ENCODE results near the gene ARID2.

Gene ARID2

DNA sequence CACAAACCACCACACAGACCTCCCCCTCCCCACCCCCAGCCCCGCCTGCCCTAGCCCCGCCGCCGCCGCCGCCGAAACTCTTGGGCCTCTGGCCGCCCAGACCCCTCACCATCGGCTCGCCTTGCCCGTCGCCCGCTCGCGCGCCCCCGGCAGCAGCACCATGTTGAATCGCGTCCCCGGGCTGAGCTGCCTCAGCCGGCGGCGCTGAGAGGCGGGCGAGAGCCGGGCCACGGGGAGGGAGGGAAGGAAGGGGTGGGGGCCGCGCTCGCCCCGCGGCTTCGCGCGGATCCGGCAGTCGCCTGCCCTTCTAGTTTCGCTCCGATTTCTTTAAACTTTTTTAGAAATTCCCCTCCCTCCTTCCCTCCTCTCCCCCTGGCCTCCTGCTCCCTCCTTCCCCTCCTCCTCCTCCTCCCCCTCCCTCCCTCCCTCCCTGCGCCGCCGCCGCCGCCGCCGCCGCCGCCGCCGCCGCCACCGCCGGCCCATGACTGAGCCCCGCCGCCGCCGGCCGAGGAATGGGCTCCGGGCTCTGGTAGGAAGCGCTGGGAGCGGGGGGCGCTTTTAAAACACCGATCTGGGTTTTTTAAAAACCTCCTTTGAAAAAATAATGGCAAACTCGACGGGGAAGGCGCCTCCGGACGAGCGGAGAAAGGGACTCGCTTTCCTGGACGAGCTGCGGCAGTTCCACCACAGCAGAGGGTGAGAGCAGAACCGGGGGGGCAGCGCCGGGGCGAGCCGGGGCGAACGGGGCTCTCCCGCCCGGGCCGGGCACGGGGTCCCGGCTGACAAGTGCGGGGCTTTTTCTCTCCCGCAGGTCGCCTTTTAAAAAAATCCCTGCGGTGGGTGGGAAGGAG is at the start of gene ARID2:
ARID2 (plus strand) TSS at position 474 of the 851 bp plus-strand sequence; CDS start at position 605, 131 bp downstream.
- peak; percentile 43 to 52 (median 47) for DNase-seq (ENCODE audit: low read depth in 2 of 3, low spot score in 2 of 3)

GRCh38 chr12:45680362-45680761 is 49.1 kb upstream of the ARID2 start:
- DNase-seq (ENCODE audit: low read depth in 2 of 3, low spot score in 2 of 3), result no peak

- no peak for DNase-seq (ENCODE audit: low read depth in 2 of 3, low spot score in 2 of 3)
These were observed 48.0 kb upstream of the ARID2 start for GRCh38 chr12:45681465-45681864.

- DNase-seq (ENCODE audit: low read depth in 2 of 3, low spot score in 2 of 3), result no peak
These were observed 43.8 kb upstream of the ARID2 start for GRCh38 chr12:45685680-45686079.

DNA sequence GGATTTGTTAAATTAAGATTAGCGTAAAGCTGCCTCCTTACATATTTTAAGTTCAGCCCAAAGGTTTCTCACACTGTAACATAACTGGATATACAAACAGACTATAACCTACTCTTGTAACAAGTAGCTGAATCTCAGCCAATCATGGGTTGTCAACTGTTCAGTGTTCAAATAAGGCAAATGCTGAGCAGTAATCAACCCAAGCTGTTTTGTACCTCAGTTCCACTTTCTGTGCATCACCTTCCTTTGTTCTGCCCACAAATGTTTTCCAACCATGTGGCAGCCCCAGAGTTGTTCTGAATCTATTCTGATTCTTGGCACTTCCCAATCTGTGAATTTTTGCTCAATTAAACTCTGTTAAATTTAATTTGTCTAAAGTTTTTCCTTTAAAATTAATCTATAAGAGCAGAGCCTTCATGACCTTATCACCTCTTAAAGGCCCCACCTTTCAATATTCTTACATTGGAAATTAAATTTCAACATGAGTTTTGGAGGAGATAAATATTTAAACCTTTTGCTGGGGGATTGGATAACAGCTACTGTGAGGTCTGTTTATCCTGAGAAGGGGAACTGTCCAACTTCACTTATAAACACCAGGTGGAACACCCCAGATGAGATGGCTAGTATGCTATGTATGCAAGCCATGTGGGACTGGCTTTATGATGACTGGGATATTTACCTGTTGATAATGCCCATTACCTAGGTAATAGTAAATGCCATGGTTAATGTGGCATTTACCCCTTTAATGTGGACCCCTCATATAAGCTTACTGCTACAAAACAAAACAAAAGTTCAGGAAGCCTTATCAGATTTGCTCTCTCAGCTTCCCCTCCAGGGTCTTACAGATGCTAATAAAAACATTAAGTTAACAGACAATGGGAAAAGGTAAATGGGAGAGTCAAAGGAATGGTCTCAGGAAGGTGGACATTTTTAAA is 42.2 kb upstream of the ARID2 start:
- DNase-seq (ENCODE audit: low read depth in 2 of 3, low spot score in 2 of 3), result no peak

- no peak for DNase-seq (ENCODE audit: low read depth in 2 of 3, low spot score in 2 of 3)
These were observed 41.3 kb upstream of the ARID2 start for GRCh38 chr12:45688183-45688582.

DNA sequence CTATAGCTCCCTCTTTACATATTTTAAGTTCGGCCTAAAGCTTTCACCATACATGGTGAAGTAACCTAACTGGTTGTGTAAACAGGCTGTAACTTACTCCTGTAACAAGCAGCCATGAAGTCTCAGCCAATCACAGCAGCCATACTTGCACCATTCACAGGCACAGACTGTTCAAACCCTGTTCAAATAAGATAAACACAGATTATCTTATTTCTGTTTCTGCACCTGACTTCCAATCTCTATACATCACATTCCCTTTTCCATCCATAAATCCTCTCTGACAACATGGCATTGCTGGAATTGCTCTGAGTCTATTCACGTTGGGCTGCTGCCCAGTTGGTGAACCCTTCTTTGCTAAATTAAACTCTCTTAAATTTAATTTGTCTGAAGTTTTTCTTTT is 34.5 kb upstream of the ARID2 start:
- DNase-seq (ENCODE audit: low read depth in 2 of 3, low spot score in 2 of 3), result no peak

DNA sequence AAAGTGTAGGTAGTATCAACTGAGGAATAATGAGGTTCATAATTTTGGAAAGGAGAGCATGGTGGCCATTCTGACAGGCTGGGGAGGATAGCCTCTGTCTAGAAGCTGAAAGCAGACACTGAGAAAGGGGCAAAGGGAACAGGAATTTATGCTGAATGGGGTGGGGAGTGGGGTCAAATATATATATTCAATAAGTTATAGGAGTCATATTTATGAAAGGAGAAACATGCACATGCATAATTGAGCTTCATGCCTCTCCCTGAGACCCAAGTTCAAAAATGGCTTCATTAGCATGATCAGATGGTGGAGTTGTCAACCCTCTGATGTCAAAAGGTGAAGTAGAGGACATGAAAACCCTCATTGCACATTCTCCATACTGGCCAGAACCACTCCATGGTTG is 33.9 kb upstream of the ARID2 start:
- no peak for DNase-seq (ENCODE audit: low read depth in 2 of 3, low spot score in 2 of 3)

DNA sequence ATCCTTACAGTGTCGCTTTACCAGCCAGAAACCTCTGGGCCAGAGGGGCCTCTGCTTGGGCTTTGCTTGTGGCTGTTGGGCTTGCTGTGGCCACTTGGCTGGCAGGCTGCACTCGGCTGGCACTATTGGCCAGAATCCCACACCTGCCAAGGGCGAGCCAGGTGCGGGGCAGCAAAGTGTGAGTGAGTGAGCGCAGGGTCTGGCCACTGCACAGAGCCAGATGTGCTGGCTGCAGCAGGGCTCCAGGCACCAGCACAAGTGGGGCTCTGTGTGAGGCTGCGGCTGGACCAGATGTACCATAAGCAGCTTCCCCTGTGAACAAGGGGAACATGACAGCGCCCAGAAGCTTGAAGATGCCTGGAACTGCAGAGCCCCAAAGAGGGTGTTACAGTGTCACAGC is 33.5 kb upstream of the ARID2 start:
- DNase-seq (ENCODE audit: low read depth in 2 of 3, low spot score in 2 of 3), result no peak

DNA sequence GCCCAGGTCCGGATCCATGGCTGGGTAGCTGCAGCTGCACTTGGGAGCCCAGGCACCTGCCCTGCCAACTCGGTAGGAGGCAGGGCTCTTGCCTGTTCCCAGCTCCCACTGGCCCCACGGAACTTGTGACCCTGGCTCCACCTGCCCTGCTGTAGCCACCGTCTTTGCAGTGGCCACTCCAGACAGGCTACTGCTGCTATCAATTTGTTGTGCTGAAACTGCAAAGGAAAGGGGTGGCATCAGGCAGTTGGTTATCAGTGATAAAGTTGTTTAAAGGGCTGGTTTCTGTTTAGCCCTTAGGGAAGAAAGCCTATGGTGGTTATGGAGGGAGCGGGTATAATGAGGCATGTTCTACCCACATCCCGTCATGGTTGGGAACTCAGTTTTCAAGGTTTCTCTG is 32.1 kb upstream of the ARID2 start:
- DNase-seq (ENCODE audit: low read depth in 2 of 3, low spot score in 2 of 3), result no peak

DNA sequence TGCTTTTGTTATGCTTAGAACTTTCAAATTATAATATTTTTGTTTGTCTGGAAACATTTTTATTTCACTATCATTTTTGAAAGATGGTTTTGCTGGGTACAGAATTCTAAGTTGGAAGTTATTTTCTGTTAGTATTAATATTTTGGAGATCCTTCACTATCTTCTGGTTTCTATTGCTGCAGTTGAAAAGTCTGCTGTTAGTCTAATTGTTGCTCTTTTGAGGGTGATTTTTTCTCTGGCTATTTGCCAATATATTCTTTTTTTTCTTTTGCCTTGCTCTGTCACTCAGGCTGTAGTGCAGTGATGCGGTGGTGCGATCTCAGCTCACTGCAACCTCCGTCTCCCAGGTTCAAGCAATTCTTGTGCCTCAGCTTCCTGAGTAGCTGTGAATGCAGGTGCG is 28.2 kb upstream of the ARID2 start:
- no peak for DNase-seq (ENCODE audit: low read depth in 2 of 3, low spot score in 2 of 3)

DNA sequence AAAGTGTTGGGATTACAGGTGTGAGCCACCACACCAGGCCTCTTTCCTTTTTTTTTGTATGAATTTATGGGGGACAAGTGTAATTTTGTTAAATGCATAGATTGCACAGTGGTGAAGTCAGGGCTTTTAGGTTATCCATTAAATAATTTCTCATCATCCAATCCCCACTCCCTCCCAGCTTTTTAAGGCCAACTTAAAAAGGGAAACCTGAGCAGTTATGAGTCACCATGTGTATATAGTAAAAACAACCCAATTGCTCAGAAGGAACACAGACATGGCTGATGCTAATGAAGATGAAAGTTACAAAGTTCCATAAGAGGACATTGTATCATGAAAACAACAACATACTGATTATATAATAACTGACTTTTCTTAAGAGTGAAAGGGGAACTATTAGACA is 25.6 kb upstream of the ARID2 start:
- no peak for DNase-seq (ENCODE audit: low read depth in 2 of 3, low spot score in 2 of 3)

GRCh38 chr12:45704968-45705367 is 24.5 kb upstream of the ARID2 start:
- no peak for DNase-seq (ENCODE audit: low read depth in 2 of 3, low spot score in 2 of 3)

- DNase-seq (ENCODE audit: low read depth in 2 of 3, low spot score in 2 of 3), result no peak
These were observed 24.1 kb upstream of the ARID2 start for GRCh38 chr12:45705404-45705803.

- DNase-seq (ENCODE audit: low read depth in 2 of 3, low spot score in 2 of 3), result no peak
These were observed 22.2 kb upstream of the ARID2 start for GRCh38 chr12:45707241-45707857.

DNA sequence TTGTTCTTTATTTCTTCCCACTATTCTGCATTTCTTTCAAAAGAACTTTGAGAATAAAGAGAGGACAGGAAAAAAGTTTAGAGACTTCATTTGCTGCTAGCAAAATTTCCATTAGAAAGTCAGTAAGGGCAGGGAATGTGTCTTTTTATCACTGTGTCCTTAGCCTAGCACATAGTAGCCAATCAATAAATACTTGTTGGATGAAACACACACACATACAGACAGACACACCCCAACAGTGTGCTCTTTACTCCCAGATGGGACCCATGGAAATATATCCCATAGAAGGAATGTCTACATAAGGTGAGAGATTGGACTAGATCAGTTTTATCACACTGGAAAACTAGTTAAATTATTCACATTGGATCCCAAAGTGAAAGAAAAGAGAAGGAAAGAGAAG is 21.1 kb upstream of the ARID2 start:
- no peak for DNase-seq (ENCODE audit: low read depth in 2 of 3, low spot score in 2 of 3)

GRCh38 chr12:45708901-45709300 is 20.6 kb upstream of the ARID2 start:
- DNase-seq (ENCODE audit: low read depth in 2 of 3, low spot score in 2 of 3), result no peak

GRCh38 chr12:45712319-45712718 is 17.2 kb upstream of the ARID2 start:
- no peak for DNase-seq (ENCODE audit: low read depth in 2 of 3, low spot score in 2 of 3)

- no peak for DNase-seq (ENCODE audit: low read depth in 2 of 3, low spot score in 2 of 3)
These were observed 16.4 kb upstream of the ARID2 start for GRCh38 chr12:45713078-45713477.

- DNase-seq (ENCODE audit: low read depth in 2 of 3, low spot score in 2 of 3), result no peak
These were observed 11.2 kb upstream of the ARID2 start for GRCh38 chr12:45718306-45718705.

DNA sequence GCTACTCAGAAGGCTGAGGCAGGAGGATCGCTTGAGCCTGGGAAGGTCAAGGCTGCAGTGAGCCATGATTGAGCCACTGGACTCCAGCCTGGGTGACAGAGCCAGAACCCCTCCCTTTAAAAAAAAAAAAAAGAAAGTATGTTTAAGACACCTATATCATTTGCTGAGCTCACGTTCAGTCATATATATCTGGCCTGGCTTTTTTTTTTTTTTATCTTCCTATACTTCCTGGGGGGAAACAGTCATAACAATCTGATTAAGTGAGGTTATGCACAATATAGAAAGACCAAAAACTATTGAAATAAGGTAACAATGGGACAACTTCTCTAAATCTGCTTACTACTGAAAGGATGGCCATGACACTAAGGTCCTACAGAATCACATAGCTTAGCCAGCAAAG is 9.4 kb upstream of the ARID2 start:
- no peak for DNase-seq (ENCODE audit: low read depth in 2 of 3, low spot score in 2 of 3)

- DNase-seq (ENCODE audit: low read depth in 2 of 3, low spot score in 2 of 3), result no peak
These were observed 8.1 kb upstream of the ARID2 start for GRCh38 chr12:45721369-45721768.
